Stimulated activated naive CD8-positive, alpha-beta T cell treated with anti-CD3 and anti-CD28 coated beads, Interleukin-15, Interleukin-2, amounts not matched to agents 100 ng/mL and 50 ng/mL, for 24 hours (primary cell): Measurements from ENCODE around the gene COX4I1.
"Not testable (repeated sequence)": the region's sequence is repeated elsewhere in the genome, so short reads cannot be mapped to it uniquely, and the experiment has no call there.

Experiments used
- H3K27ac Mint-ChIP-seq: one replicate; pipeline ENCODE4 v1.8.0; 2021; ENCODE audit warnings: mild to moderate bottlenecking, mixed read lengths
- H3K27me3 Mint-ChIP-seq: one replicate; pipeline ENCODE4 v1.8.0; 2021; ENCODE audit warnings: mixed read lengths
- H3K36me3 Mint-ChIP-seq: one replicate; pipeline ENCODE4 v1.8.0; 2021; ENCODE audit warnings: low read depth, mixed read lengths
- H3K4me1 Mint-ChIP-seq: one replicate; pipeline ENCODE4 v1.8.0; 2021; ENCODE audit warnings: low read depth, mixed read lengths
- H3K4me3 Mint-ChIP-seq: one replicate; pipeline ENCODE4 v1.8.0; 2021; ENCODE audit warnings: mild to moderate bottlenecking, mixed read lengths
- H3K9me3 Mint-ChIP-seq: one replicate; pipeline ENCODE4 v1.8.0; 2021; ENCODE audit warnings: mixed read lengths

Gene COX4I1

DNA sequence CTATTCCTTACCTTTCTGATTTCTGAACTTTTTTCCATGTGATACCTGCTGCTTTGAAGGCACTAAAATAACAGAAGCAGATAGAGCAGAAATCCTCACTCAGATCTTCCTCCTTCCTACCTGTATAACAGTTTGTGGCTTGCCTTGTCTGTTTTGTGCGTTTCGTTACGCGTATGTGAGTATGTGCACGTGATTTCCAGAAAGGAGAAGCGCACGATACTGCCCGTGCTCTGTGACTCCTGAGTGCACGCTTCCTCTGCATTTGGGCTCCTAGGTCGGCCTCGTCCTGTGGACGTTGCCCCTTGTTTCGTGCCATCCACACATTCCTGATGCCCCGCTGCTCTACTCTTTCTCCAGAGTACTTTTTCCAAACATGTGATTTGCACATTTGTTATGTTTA lies 4.1 kb downstream of the COX4I1 start:
- no peak overlapping the region for H3K4me3 Mint-ChIP-seq
- peaks cover 34% of the 10 kb centered on the region for H3K4me1 Mint-ChIP-seq
- H3K27ac Mint-ChIP-seq, result peak overlapping the region; percentile 48
- H3K36me3 Mint-ChIP-seq, result peaks cover 64% of the 10 kb centered on the region
- no peaks in the 10 kb centered on the region for H3K27me3 Mint-ChIP-seq
- H3K9me3 Mint-ChIP-seq, result no peaks in the 10 kb centered on the region

DNA sequence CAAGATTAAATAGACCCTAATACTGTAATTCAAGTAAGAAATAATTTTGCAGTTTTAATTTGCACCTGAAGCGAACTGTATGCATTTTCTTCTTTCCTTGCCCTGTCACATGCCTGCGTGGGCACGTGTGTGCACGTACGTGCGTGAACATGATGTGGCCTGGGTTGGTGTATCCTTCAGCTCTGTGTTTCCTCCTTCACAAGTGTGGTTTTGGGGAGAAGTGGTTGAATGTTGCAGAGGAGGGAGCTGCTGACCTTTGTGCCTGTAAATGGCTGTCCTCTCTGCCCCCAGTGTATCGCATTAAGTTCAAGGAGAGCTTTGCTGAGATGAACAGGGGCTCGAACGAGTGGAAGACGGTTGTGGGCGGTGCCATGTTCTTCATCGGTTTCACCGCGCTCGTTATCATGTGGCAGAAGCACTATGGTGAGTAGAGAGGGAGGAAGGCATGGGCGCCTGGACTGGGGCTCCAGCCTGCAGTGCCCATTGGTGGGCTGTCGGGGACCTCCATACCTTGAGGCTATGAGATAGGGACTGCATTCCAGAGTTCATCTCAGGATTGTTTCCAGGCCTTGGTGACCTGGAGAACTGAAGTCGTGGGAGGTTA lies 6.0 kb downstream of the COX4I1 start:
- no peak overlapping the region for H3K27ac Mint-ChIP-seq
- H3K9me3 Mint-ChIP-seq, result no peaks in the 10 kb centered on the region
- peaks cover 61% of the 10 kb centered on the region for H3K36me3 Mint-ChIP-seq
- H3K4me1 Mint-ChIP-seq, result peaks cover 27% of the 10 kb centered on the region
- no peak overlapping the region for H3K4me3 Mint-ChIP-seq
- H3K27me3 Mint-ChIP-seq, result no peaks in the 10 kb centered on the region

DNA sequence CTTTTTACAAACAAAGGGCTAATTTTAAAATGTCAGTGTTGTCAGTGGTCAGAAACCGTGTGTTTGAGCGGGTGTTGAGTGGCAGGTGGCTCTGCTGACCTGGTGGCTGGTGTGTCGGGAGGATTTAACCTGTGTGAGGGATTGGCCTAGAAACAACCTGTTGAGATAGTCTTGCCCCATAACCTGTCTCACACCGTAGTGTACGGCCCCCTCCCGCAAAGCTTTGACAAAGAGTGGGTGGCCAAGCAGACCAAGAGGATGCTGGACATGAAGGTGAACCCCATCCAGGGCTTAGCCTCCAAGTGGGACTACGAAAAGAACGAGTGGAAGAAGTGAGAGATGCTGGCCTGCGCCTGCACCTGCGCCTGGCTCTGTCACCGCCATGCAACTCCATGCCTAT lies 7.0 kb downstream of the COX4I1 start:
- Mint-ChIP-seq H3K27ac (no peak overlapping the region), H3K9me3 (no peaks in the 10 kb centered on the region), H3K27me3 (peaks cover 2% of the 10 kb centered on the region), H3K36me3 (peaks cover 56% of the 10 kb centered on the region), H3K4me1 (peaks cover 17% of the 10 kb centered on the region), H3K4me3 (no peak overlapping the region)

DNA sequence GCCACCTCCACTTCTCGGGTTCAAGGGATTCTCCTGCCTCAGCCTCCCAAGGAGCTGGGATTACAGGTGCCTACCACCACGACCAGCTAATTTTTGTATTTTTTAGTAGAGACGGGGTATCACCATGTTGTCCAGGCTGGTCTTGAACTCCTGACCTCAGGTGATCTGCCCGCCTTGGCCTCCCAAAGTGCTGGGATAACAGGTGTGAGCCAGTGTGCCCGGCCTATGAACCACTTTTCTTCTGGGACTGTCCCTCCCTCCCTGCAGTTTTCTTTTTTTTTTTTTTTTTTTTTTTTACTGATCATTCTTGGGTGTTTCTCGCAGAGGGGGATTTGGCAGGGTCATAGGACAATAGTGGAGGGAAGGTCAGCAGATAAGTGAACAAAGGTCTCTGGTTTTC lies 7.8 kb downstream of the COX4I1 start:
- not testable (repeated sequence) for H3K27ac Mint-ChIP-seq, H3K27me3 Mint-ChIP-seq, H3K4me3 Mint-ChIP-seq, H3K9me3 Mint-ChIP-seq, H3K4me1 Mint-ChIP-seq
- peaks cover 48% of the 10 kb centered on the region for H3K36me3 Mint-ChIP-seq

DNA sequence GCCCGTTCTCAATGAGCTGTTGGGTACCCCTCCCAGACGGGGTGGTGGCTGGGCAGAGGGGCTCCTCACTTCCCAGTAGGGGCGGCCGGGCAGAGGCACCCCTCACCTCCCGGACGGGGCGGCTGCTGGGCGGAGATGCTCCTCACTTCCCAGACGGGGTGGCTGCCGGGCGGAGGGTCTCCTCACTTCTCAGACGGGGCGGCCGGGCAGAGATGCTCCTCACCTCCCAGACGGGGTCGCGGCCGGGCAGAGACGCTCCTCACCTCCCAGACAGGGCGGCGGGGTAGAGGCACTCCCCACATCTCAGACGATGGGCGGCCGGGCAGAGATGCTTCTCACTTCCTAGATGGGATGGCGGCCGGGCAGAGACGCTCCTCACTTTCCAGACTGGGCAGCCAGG lies 8.6 kb downstream of the COX4I1 start:
- not testable (repeated sequence) for H3K9me3 Mint-ChIP-seq, H3K27ac Mint-ChIP-seq, H3K4me1 Mint-ChIP-seq, H3K4me3 Mint-ChIP-seq, H3K27me3 Mint-ChIP-seq
- peaks cover 40% of the 10 kb centered on the region for H3K36me3 Mint-ChIP-seq

DNA sequence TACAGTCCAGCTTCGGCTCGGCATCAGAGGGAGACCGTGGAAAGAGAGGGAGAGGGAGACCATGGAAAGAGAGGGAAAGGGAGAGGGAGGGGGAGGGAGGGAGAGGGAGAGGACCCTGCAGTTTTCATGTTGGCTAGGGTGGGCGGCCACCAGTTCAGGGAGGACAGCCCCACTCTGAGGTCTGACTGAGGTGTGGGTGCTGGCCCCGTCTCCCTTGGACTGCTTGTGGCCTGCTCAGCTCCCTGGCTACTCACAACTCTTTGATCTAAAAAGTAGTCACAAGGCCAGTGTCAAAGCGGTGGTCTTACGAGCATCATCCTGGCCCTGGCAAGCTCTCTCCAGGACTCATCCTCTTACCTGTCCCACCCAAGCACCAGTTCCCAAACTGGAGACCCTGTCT lies 9.4 kb downstream of the COX4I1 start:
- H3K4me3 Mint-ChIP-seq, result no peak overlapping the region
- peaks cover 2% of the 10 kb centered on the region for H3K4me1 Mint-ChIP-seq
- H3K9me3 Mint-ChIP-seq, result no peaks in the 10 kb centered on the region
- H3K27me3 Mint-ChIP-seq, result peaks cover 8% of the 10 kb centered on the region
- H3K36me3 Mint-ChIP-seq, result peaks cover 32% of the 10 kb centered on the region
- no peak overlapping the region for H3K27ac Mint-ChIP-seq

DNA sequence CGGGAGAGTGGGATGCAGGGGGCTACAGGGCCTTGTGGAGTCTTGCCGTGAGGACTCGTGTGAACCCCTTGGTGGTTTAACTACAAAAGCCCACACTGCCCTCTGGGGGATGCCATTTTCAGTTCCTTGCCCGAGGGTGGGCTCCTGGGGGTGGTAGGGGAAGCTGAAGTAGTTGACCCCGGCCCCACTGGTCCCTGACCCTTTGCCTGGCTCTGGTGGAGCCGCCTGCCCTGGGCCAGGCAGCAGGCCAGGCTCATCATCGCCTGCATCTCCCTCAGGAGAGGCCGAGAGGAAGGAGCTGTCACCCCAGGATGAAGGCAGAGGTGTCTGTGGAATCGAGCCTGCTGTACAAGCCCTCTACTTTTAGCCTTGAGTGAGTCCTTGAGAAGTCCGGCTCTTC lies 10.2 kb downstream of the COX4I1 start:
- no peaks in the 10 kb centered on the region for H3K9me3 Mint-ChIP-seq

DNA sequence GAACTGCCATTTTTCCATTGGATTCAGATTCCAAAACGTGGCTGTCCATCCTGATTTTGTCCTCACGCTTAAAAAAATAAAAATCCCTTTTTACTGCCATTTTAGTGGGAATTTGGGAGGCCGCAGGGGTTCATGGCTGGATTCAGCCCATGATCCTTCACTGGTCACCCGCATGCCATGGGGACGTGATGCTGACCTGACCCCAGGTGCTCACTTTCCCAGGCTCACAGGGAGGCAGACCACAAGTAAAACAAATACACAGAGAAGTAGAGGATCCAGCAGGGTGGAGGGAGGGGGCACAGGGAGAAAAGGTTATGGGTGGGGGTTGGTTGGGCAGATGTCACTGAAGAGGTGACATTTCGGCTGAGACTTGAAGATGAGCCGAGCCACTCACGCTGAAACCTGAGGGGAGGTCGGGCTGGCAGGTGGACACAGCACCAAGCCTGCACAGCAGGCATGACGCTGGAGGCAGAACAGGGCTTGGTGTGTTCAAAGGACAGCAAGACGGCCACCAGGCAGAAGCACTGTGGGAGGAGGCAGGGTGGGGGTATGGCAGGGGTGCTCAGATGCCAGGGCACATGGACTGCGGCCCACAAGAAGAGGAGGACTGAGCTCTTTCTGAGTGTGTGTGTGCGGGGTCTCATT lies 10.7 kb downstream of the COX4I1 start:
- H3K27ac Mint-ChIP-seq, result no peak overlapping the region
- H3K36me3 Mint-ChIP-seq, result peaks cover 22% of the 10 kb centered on the region
- no peaks in the 10 kb centered on the region for H3K9me3 Mint-ChIP-seq
- H3K4me1 Mint-ChIP-seq, result no peaks in the 10 kb centered on the region
- H3K27me3 Mint-ChIP-seq, result peaks cover 13% of the 10 kb centered on the region
- no peak overlapping the region for H3K4me3 Mint-ChIP-seq

More for the DNA sequence above, 10.2 kb downstream of the COX4I1 start:
- Mint-ChIP-seq H3K27ac (no peak overlapping the region), H3K4me1 (no peaks in the 10 kb centered on the region), H3K27me3 (peaks cover 12% of the 10 kb centered on the region), H3K4me3 (no peak overlapping the region), H3K36me3 (peaks cover 27% of the 10 kb centered on the region)

DNA sequence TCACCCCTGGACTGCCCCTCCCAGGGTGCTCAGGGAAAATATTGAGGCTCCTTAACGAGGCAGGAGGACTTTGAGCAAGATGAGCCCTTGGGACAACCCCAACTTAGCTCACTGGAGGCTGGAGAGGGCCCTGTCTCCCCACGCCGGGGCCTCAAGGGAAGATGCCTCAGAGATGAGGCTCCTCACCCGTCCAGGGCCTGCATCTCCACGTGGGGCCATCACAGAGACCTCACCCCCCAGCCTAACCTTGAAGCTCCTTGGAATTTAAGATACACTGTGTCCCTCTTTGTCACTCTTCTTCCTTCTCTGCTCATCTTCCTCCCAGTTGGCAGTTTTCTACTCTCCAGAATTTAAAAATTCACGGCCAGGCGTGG lies 11.2 kb downstream of the COX4I1 start:
- no peaks in the 10 kb centered on the region for H3K9me3 Mint-ChIP-seq
- no peak overlapping the region for H3K4me3 Mint-ChIP-seq
- peaks cover 13% of the 10 kb centered on the region for H3K27me3 Mint-ChIP-seq
- H3K36me3 Mint-ChIP-seq, result peaks cover 17% of the 10 kb centered on the region
- H3K4me1 Mint-ChIP-seq, result no peaks in the 10 kb centered on the region
- no peak overlapping the region for H3K27ac Mint-ChIP-seq

DNA sequence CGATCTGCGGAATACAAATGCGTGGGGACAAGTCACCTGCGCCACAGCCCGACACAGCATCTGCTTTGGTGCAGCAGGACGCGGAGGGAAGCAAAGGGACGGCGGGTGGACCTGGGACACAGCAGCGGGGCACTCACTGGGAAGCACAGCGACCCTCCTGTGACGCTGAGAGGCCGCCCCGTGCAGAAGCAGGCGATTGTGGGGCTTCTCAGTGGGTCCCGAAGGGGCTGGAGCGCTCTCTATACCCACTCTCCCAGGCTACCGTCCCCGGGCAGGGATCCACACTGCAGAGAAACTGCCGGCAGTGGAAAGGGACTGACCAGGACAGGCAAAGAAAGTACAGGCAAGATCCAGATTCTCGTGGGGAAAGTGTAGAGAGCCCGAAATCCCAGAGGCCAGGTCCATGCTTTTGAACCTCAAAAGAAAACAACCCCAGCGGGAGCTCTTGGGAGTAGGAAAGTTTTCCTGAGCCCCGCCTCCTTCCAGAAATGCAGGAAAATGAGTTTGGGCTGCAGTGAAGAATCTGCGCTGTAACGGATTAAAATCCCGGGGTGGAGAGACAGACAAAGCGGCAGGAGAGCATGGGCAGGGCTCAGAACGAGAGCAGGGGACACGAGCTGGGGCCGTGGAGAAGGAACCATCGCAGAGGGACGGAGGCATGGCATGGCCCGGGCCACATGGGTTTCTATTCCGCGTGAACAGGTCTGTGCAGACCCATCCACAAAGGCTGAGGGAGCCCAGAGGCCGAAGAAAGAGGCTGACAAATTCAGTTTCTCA lies 12.7 kb downstream of the COX4I1 start:
- H3K9me3 Mint-ChIP-seq, result no peaks in the 10 kb centered on the region
- peaks cover 2% of the 10 kb centered on the region for H3K36me3 Mint-ChIP-seq
- no peak overlapping the region for H3K4me3 Mint-ChIP-seq
- H3K27ac Mint-ChIP-seq, result no peak overlapping the region
- peaks cover 13% of the 10 kb centered on the region for H3K27me3 Mint-ChIP-seq
- no peaks in the 10 kb centered on the region for H3K4me1 Mint-ChIP-seq

DNA sequence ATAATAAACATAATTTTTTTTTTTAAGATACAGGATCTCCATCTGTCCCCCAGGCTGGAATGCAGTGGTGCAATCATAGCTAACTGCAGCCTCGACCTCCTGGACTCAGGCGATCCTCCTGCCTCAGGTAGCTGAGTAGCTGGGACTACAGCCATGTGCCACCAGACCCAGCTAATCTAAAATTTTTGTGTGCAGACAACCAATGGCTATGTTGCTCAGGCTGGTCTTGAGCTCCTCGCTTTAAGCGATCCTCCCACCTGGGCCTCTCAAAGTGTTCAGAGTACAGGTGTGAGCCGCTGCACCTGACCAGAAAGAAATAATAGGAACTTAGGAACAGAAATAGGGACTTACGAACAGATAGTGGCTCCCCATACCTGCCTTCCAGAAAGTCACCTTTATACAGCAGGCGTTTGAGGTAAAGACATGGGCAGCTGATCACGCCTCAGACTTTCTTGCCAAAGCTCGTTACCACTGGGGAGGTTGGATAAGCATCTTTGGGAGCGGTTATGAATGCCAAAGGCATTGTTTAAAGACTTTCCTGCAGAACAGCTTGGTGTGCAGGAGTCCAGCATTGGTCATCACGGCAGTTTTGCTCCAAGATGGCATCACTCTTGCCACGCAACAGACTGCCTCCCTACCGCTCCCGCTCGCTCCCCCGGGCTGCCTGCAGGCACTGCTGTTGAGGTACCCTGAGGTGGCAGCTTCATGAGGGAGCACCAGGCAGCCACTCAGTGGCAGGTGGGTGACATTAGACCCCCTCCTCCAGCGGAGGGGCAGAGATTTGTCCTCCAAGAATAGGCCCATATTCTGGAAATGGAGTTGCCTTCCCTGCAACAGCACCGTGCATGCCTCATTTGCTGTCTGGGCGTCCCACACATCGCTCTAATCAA lies 13.6 kb downstream of the COX4I1 start:
- Mint-ChIP-seq H3K27ac (no peak overlapping the region), H3K4me3 (no peak overlapping the region), H3K9me3 (no peaks in the 10 kb centered on the region), H3K4me1 (no peaks in the 10 kb centered on the region), H3K36me3 (no peaks in the 10 kb centered on the region), H3K27me3 (peaks cover 13% of the 10 kb centered on the region)

DNA sequence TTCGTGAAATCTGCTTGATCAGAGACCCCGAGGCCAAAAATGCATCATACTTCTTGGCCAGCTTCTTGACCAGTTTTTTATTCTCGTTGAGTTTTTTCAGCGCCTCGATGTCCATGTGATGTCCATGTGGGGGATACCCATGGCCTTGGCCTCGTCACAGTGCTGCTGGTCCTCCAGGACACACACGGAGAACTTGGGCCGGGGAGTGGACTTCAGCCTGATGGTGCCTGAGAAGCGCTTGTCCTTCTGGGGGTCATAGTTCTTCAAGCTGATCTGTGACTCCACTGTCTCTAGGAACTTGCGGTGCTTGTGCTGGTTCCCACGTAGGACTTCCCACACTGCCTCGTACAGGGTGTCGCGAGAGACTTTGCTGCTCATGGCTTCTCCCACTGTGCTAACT lies 16.7 kb downstream of the COX4I1 start:
- Mint-ChIP-seq H3K4me1 (peaks cover 6% of the 10 kb centered on the region), H3K36me3 (no peaks in the 10 kb centered on the region), H3K27me3 (peaks cover 17% of the 10 kb centered on the region), H3K27ac (no peak overlapping the region), H3K4me3 (no peak overlapping the region), H3K9me3 (no peaks in the 10 kb centered on the region)

DNA sequence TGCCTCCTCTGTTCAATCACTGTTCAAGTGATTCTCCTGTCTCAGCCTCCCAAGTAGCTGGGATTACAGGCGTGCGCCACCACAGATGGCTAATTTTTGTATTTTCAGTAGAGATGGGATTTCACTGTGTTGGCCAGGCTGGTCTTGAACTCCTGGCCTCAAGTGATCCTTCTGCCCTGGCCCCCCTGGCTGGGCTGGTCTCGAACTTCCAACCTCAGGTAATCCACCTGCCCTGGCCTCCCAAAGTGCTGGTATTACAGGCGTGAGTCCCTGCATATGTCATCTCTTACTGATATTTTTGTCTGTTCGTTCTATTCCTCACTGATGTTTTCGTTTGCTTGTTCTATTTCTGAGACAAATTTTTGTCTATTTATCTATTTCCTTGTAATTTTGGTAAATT lies 17.7 kb downstream of the COX4I1 start:
- Mint-ChIP-seq H3K27me3 (peaks cover 12% of the 10 kb centered on the region), H3K4me1 (peaks cover 12% of the 10 kb centered on the region)
- H3K27ac Mint-ChIP-seq, H3K4me3 Mint-ChIP-seq, H3K36me3 Mint-ChIP-seq, H3K9me3 Mint-ChIP-seq: not testable (repeated sequence)

DNA sequence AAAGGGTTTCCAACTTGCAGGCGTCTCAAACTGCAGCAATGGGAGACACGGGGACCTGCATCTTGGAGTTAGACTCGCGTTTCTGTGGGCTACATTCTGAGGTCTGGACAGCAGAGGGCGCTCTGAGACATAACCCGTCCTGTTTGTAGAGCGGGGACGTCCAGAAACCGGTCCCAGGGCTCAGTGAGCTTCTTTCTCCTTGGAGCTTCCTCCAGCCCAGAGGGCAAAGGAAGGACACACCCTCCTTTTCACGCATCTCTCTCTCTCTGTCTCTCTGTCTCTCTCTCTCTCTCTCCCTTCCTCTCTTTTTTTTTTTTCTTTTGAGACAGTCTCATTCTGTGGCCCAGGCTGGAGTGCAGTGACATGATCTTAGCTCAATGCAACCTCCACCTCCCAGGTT lies 19.8 kb downstream of the COX4I1 start:
- H3K27ac Mint-ChIP-seq, result no peak overlapping the region
- H3K4me3 Mint-ChIP-seq, result no peak overlapping the region
- no peaks in the 10 kb centered on the region for H3K36me3 Mint-ChIP-seq
- H3K4me1 Mint-ChIP-seq, result peaks cover 12% of the 10 kb centered on the region
- peaks cover 9% of the 10 kb centered on the region for H3K27me3 Mint-ChIP-seq
- H3K9me3 Mint-ChIP-seq, result no peaks in the 10 kb centered on the region

DNA sequence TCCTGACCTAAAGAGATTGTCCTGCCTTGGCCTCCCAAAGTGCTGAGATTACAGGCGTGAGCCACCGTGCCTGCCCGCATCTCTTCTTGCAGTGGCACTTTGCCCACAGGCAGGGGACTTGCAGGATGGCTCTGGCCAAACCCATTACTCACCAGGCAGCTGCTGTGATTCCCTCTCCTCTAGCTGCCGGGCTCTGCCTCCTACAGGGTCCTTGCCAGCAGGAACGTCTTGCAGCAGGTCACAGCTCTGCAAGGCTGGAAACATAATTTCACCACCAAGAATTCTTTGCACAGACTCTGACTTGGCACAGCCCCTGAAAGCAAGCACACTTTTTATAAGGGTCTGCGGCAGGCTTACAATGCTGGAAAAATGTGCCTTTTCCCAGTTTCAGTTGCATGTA lies 20.3 kb downstream of the COX4I1 start:
- Mint-ChIP-seq H3K9me3 (no peaks in the 10 kb centered on the region), H3K4me3 (no peak overlapping the region), H3K27ac (no peak overlapping the region)

More for the DNA sequence above, 20.3 kb downstream of the COX4I1 start:
- Mint-ChIP-seq H3K36me3 (no peaks in the 10 kb centered on the region), H3K27me3 (peaks cover 4% of the 10 kb centered on the region), H3K4me1 (peaks cover 16% of the 10 kb centered on the region)
